ENCODE data around the gene EIF2S2.
"Not testable (repeated sequence)": the region's sequence is repeated elsewhere in the genome, so short reads cannot be mapped to it uniquely, and the experiment has no call there.

Gene EIF2S2, protein sequence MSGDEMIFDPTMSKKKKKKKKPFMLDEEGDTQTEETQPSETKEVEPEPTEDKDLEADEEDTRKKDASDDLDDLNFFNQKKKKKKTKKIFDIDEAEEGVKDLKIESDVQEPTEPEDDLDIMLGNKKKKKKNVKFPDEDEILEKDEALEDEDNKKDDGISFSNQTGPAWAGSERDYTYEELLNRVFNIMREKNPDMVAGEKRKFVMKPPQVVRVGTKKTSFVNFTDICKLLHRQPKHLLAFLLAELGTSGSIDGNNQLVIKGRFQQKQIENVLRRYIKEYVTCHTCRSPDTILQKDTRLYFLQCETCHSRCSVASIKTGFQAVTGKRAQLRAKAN

DNA sequence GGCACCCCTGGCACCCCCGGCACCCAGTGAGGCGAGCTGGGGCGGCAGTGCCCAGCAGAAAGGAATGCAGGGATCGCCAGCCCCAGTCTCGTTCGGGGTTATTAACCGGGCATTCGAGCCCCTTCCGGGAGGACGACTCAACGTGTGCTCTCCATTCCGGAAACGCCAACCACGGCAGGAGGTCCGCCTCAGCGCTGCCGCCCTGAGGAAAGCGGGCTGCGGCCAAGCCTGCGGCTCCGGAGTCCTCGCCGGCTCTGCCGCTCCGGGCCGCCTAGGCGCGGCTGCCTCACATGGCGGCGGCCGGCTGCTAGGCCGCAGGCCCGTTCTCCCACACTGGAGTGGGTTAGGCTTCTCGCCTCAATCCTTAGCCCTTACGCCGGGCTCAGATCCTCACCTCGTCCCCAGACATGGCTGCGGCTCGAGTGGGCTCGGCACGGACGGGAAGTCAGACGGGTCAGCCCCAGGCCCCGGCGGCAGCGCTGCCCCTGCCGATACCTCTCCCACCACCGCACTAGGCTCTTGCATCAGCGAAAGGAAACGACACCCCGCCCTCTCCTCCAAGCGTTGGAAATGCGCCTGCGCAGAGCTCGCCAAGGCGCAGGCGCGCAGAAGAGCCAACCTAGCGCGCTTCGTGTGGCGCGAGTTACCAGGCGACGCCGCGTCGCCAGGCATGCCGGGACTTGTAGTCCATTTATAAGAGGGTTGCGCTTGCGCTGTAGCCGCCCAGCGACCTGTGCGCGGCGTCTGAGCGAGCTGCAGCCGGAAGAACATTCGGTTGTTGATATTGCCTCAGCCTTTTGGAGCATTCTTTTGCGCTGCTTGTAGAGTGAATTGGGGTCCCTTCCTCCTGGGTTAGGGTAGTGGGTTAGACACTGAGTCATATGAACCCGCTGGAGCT is at the start of gene EIF2S2:
TSS of gene EIF2S2 (minus strand) at position 542 of the 898 bp plus-strand sequence. CDS start at position 409, 133 bp downstream.
- Mint-ChIP-seq H3K27me3 (no peaks in the 10 kb centered on the region), H3K4me3 (peak within 1 kb of the TSS; percentile 99), H3K36me3 (ENCODE audit: insufficient read depth) (peaks cover 42% of the 10 kb centered on the region), H3K4me1 (peaks cover 52% of the 10 kb centered on the region), H3K9me3 (no peaks in the 10 kb centered on the region), H3K27ac (ENCODE audit: low read depth) (peak within 1 kb of the TSS; percentile 96)
- ATAC-seq (replicated peaks; ENCODE audit: extremely low read depth, poor library complexity, severe bottlenecking) = peak; percentile 94
- DNase-seq (ENCODE audit: low spot score in 2 of 2) = peak; percentile 86 to 94

DNA sequence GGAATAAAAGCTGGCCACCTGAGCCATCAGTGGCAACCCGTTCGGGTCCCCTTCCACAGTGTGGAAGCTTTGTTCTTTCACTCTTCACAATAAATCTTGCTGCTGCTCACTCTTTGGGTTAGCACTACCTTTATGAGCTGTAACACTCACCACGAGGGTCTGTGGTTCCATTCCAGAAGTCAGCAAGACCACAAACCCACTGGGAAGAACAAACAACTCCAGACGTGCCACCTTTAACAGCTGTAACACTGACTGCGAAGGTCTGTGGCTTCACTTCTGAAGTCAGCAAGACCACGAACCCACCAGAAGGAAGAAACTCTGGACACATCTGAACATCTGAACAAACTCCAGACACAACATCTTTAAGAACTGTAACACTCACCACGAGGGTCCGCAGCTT is 45.7 kb upstream of the EIF2S2 start:
- not testable (repeated sequence) for H3K36me3 Mint-ChIP-seq (ENCODE audit: insufficient read depth); ATAC-seq (replicated peaks; ENCODE audit: extremely low read depth, poor library complexity, severe bottlenecking); H3K4me3 Mint-ChIP-seq; DNase-seq (ENCODE audit: low spot score in 2 of 2); H3K4me1 Mint-ChIP-seq; H3K27ac Mint-ChIP-seq (ENCODE audit: low read depth); H3K9me3 Mint-ChIP-seq
- H3K27me3 Mint-ChIP-seq = peaks cover 21% of the 10 kb centered on the region

DNA sequence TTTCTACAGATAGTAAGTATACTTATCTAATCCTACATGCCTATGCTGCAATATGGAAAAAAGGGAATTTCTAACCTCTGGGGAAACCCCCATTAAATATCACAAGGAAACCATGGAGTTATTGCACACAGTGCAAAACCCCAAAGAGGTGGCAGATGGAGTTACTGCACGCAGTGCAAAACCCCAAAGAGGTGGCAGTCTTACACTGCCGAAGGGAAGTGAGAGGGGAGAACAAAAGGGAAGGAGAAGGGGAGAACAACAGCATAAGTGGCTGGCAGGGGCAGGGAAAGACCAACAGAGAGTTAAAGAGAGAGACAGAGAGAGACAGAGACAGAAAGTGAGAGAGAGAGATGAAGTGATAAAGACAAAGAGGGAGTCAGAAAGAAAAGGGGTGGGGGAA is 43.8 kb upstream of the EIF2S2 start:
- H3K27me3 Mint-ChIP-seq = peaks cover 30% of the 10 kb centered on the region
- H3K4me3 Mint-ChIP-seq = no peak overlapping the region
- ATAC-seq (replicated peaks; ENCODE audit: extremely low read depth, poor library complexity, severe bottlenecking) = no peak
- no peaks in the 10 kb centered on the region for H3K4me1 Mint-ChIP-seq
- H3K9me3 Mint-ChIP-seq = no peaks in the 10 kb centered on the region
- H3K36me3 Mint-ChIP-seq (ENCODE audit: insufficient read depth) = no peaks in the 10 kb centered on the region
- no peak overlapping the region for H3K27ac Mint-ChIP-seq (ENCODE audit: low read depth)
- no peak for DNase-seq (ENCODE audit: low spot score in 2 of 2)

DNA sequence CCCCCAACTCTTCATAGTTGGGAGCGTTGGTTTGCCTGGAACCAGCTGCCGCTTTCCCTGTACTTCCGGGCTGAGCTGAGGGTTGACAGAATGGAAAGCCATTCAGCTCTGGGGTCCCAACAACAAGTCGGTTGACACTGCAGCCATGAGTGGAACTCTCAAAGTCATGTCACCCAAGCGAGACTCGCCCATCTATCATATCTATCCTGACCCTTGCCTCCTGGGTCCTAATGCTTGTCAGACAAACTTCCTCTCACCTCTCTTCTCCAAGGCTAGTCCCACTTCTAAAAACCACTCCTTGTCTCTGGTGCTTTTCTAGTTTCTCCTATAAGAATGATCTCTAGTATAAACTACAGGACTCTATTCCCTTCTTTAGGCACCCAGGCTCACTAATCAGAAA is 41.1 kb upstream of the EIF2S2 start:
- H3K4me3 Mint-ChIP-seq; ATAC-seq (replicated peaks; ENCODE audit: extremely low read depth, poor library complexity, severe bottlenecking); DNase-seq (ENCODE audit: low spot score in 2 of 2); H3K36me3 Mint-ChIP-seq (ENCODE audit: insufficient read depth); H3K4me1 Mint-ChIP-seq; H3K9me3 Mint-ChIP-seq; H3K27ac Mint-ChIP-seq (ENCODE audit: low read depth): not testable (repeated sequence)
- H3K27me3 Mint-ChIP-seq = peaks cover 37% of the 10 kb centered on the region

DNA sequence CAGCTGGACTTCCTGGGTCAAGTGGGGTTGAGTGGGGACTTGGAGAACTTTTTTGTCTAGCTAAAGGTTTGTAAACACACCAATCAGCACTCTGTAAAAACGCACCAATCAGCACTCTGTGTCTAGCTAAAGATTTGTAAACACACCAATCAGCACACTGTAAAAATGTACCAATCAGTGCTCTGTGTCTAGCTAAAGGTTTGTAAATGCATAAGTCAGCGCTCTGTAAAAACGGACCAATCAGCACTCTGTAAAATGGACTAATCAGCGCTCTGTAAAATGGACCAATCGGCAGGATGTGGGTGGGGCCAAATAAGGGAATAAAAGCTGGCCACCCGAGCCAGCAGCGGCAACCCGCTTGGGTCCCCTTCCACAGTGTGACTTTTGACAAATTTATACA is 40.0 kb upstream of the EIF2S2 start:
- H3K4me3 Mint-ChIP-seq; H3K36me3 Mint-ChIP-seq (ENCODE audit: insufficient read depth); DNase-seq (ENCODE audit: low spot score in 2 of 2); H3K9me3 Mint-ChIP-seq; ATAC-seq (replicated peaks; ENCODE audit: extremely low read depth, poor library complexity, severe bottlenecking); H3K27ac Mint-ChIP-seq (ENCODE audit: low read depth); H3K4me1 Mint-ChIP-seq: not testable (repeated sequence)
- peaks cover 37% of the 10 kb centered on the region for H3K27me3 Mint-ChIP-seq

DNA sequence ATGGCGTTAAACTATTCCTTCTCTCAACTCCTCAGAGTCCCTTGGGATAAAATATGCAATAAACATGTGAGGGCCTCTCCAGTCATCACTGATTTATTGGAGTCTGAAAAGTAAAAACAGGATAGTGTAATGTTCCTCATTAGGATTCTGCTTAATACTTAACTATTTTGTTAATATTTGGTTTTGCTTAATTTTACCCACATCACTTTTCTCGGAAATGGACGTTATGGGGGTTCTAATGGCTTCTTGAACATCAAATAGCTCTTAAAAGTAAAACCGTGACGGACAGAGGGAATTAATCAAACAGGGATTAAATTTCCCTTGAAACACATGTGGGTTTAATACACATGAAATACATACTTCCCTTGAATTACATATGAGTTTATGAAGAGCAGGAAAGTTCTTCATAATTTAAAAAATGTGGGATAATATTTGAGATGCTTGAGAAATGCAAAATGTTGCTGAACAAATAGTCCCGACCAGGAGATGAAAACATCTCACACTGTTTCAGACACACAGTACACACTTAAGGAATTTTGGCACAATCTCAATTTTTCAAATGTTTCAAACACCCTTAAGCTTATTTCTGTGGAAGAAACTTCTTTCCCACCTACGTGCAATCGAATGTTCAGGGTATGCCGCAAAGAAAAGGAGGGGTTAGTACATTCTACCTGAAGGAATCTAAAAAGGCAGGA is 38.4 kb upstream of the EIF2S2 start:
- Mint-ChIP-seq H3K27ac (ENCODE audit: low read depth) (no peak overlapping the region), H3K27me3 (peaks cover 38% of the 10 kb centered on the region), H3K4me1 (no peaks in the 10 kb centered on the region), H3K36me3 (ENCODE audit: insufficient read depth) (no peaks in the 10 kb centered on the region), H3K4me3 (no peak overlapping the region), H3K9me3 (no peaks in the 10 kb centered on the region)
- DNase-seq (ENCODE audit: low spot score in 2 of 2) = no peak
- no peak for ATAC-seq (replicated peaks; ENCODE audit: extremely low read depth, poor library complexity, severe bottlenecking)

DNA sequence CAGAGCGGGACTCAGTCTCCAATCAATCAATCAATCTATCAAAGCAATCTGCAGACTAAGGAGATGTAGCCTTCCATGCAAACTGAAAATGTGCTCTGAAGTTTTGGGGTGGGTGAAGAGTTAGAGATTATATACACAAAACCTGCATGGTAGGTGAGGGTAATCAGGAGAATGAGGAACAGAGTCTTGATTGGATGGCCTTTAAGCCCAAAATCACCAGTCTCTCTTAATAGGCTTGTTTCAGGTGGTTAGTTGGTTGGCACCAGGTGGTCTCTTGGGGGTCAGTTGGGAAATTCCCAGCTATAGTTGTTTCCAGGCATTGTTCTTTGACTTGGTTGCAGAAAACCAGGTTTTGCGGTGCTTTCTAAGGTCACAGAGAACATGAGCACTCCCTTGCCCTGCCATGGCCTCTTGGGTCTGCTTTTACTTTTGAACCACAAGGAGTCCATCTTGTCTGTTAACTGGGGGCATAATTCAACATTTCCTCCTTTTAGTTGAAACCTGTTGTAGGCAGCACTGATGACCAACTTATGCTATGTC is 33.3 kb upstream of the EIF2S2 start:
- Mint-ChIP-seq H3K27ac (ENCODE audit: low read depth) (no peak overlapping the region), H3K4me1 (no peaks in the 10 kb centered on the region), H3K9me3 (no peaks in the 10 kb centered on the region), H3K27me3 (peaks cover 35% of the 10 kb centered on the region), H3K36me3 (ENCODE audit: insufficient read depth) (no peaks in the 10 kb centered on the region), H3K4me3 (no peak overlapping the region)
- no peak for ATAC-seq (replicated peaks; ENCODE audit: extremely low read depth, poor library complexity, severe bottlenecking)
- no peak for DNase-seq (ENCODE audit: low spot score in 2 of 2)

DNA sequence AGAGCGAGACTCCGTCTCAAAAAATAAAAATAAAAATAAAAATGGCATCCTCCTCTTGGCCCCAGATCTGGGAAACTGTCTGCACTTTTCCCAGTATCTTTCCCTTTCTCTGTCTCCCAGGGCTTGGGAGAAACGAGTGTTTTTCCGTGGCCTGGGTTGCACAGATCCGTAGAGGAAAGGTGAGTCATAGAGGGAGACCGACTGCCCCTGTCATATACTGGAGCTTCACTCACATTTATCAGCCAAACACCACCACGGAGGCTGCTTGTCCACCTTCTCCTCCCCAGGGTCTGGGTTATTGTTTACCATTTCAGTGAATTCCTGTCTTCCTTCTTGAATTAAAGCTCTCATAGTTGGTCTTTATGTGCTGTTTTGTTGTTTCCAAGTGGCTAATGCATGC is 31.9 kb upstream of the EIF2S2 start:
- ATAC-seq (replicated peaks; ENCODE audit: extremely low read depth, poor library complexity, severe bottlenecking) = no peak
- H3K4me3 Mint-ChIP-seq = no peak overlapping the region
- H3K27ac Mint-ChIP-seq (ENCODE audit: low read depth) = no peak overlapping the region
- H3K36me3 Mint-ChIP-seq (ENCODE audit: insufficient read depth) = peaks cover 2% of the 10 kb centered on the region
- no peaks in the 10 kb centered on the region for H3K9me3 Mint-ChIP-seq
- H3K4me1 Mint-ChIP-seq = no peaks in the 10 kb centered on the region
- no peak for DNase-seq (ENCODE audit: low spot score in 2 of 2)
- peaks cover 47% of the 10 kb centered on the region for H3K27me3 Mint-ChIP-seq

DNA sequence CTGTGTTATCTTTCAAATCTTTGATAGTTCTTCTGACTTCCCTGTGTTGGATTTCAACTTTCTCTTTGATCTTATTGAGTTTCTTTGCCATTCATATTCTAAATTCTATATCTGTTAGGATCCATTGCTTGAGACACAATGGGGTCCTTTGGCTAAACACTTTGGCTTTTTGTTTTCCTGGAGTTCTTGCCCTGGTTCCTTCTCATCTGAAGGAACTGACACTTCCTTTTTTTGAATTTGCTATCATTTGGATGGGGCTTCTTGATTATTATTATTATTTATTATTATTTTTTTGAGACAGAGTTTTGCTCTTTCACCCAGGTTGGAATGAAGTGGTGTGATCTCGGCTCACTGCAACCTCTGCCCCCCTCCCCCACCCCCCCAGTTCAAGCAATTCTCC is 30.1 kb upstream of the EIF2S2 start:
- ATAC-seq (replicated peaks; ENCODE audit: extremely low read depth, poor library complexity, severe bottlenecking) (no peak), DNase-seq (ENCODE audit: low spot score in 2 of 2) (no peak)
- Mint-ChIP-seq H3K4me1 (no peaks in the 10 kb centered on the region), H3K27ac (ENCODE audit: low read depth) (no peak overlapping the region), H3K36me3 (ENCODE audit: insufficient read depth) (peaks cover 2% of the 10 kb centered on the region), H3K4me3 (no peak overlapping the region), H3K27me3 (peaks cover 51% of the 10 kb centered on the region), H3K9me3 (no peaks in the 10 kb centered on the region)

DNA sequence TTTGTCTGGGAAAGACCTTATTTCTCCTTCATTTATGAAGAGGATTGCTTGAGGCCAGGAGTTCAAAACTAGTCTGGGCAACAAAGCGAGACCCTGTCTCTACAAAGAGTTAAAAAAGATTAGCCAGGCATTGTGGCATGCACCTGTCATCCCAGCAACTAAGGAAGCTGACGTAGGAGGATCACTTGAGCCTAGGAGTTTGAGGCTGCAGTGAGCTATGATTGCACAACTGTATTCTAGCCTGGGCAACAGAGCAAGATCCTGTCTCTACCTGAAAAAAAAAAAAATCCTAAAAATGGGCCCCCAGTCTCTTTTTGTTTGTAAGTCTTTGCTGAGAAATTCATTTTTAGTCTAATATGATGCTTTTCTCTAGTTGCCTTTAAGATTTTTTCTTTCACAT is 29.2 kb upstream of the EIF2S2 start:
- Mint-ChIP-seq H3K4me3 (no peak overlapping the region), H3K4me1 (no peaks in the 10 kb centered on the region), H3K36me3 (ENCODE audit: insufficient read depth) (peaks cover 2% of the 10 kb centered on the region), H3K27me3 (peaks cover 60% of the 10 kb centered on the region), H3K9me3 (no peaks in the 10 kb centered on the region), H3K27ac (ENCODE audit: low read depth) (no peak overlapping the region)
- ATAC-seq (replicated peaks; ENCODE audit: extremely low read depth, poor library complexity, severe bottlenecking) = no peak
- no peak for DNase-seq (ENCODE audit: low spot score in 2 of 2)

DNA sequence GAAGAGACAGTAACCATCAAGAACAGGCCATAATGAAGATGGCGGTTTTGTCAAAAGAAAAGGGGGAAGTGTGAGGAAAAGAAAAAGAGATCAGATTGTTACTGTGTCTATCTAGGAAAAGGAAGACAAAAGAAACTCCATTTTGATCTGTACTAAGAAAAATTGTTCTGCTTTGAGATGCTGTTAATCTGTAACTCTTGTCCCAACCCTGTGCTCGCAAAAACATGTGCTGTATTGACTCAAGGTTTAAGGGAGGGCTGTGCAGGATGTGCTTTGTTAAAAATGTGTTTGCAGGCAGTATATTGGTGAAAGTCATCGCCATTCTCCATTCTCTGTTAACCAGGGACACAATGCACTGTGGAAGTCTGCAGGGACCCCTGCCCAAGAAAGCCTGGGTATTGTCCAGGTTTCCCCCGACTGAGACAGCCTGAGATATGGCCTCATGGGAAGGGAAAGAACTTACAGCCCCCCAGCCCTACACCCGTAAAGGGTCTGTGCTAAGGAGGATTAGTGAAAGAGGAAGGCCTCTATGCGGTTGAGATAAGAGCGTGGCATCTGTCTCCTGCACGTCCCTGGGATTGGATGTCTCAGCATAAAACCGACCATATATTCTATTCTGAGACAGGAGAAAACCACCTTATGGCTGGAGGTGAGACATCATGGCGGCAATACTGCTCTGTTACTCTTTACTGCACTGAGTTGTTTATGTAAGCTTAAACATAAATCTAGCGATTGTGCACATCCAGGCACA is 23.7 kb upstream of the EIF2S2 start:
- H3K4me3 Mint-ChIP-seq; ATAC-seq (replicated peaks; ENCODE audit: extremely low read depth, poor library complexity, severe bottlenecking); H3K4me1 Mint-ChIP-seq; DNase-seq (ENCODE audit: low spot score in 2 of 2); H3K9me3 Mint-ChIP-seq; H3K36me3 Mint-ChIP-seq (ENCODE audit: insufficient read depth); H3K27ac Mint-ChIP-seq (ENCODE audit: low read depth): not testable (repeated sequence)
- peaks cover 43% of the 10 kb centered on the region for H3K27me3 Mint-ChIP-seq

DNA sequence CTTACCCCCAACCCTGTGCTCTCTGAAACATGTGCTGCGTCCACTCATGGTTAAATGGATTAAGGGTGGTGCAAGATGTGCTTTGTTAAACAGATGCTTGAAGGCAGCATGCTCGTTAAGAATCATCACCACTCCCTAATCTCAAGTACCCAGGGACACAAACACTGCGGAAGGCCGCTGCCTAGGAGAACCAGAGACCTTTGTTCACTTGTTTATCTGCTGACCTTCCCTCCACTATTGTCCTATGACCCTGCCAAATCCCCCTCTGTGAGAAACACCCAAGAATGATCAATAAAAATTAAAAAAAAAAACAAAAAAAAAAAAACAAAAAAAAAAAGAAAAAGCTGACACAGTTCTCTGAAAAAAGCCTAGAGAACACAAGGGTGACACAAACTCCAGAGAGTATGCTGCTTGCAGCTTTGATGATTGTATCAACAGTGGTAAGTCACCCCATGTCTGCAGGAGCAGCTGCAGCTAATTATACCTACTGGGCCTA is 21.4 kb upstream of the EIF2S2 start:
- peaks cover 35% of the 10 kb centered on the region for H3K27me3 Mint-ChIP-seq
- not testable (repeated sequence) for H3K9me3 Mint-ChIP-seq; ATAC-seq (replicated peaks; ENCODE audit: extremely low read depth, poor library complexity, severe bottlenecking); H3K4me3 Mint-ChIP-seq; H3K36me3 Mint-ChIP-seq (ENCODE audit: insufficient read depth); H3K27ac Mint-ChIP-seq (ENCODE audit: low read depth); DNase-seq (ENCODE audit: low spot score in 2 of 2); H3K4me1 Mint-ChIP-seq

Measured in central memory CD8-positive, alpha-beta T cell (primary cell).